ENCODE results near the gene UGT3A2.

UGT3A2 gene

DNA sequence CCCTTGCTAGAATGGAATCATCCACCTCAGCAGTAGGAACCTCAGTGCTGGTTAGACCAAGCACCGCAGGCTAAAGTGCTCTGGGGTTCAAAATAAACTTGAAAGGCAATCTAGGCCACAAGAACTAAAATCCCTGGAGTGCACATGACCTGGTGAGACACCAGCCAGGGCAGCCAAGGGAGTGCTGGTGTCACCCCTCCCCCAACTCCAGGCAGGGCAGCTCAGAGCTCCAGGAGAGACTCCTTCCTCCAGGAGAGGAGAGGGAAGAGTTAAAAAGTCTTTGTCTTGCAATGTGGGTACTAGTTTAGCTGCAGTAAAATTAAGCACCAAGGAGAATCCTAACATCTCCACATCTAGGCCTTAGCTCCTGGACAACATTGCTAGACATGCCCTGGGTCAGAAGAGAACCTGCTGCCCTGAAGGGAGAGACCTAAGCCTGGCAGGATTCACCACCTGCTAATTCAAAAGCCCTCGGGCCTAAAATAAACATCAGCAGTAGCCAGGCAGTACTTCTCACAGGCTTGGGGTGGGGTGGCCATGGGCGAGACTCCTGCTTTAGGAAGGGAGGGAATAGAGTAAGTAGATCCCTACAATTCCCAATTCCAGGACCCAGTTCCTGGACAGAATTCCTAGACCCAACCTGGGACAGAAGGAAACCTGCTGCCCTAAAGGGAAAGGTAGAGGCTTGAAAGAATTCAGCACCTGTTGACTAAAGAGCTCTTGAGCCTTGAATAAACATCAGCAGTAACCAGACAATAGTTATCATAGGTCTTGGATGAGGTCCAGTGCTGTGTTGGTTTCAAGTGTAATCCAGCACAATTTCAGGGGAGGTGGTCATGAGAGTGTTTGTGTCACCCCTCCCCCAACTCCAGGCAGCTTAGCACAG lies 25.8 kb downstream of the UGT3A2 start:
- TF ChIP-seq ZNF560 (tag by site-specific recombination; IDR thresholded peaks at IDR 0.05; ENCODE audit: borderline replicate concordance) (no peak), TRIM28 (IDR thresholded peaks at IDR 0.05; ENCODE audit: borderline replicate concordance, low read length) (no peak), ZNF2 (tag by site-specific recombination; IDR thresholded peaks at IDR 0.05) (no peak), ZNF391 (tag by site-specific recombination; IDR thresholded peaks at IDR 0.05; ENCODE audit: borderline replicate concordance, low read depth) (no peak), FEZF1 (tag by site-specific recombination; IDR thresholded peaks at IDR 0.05) (no peak), ZNF23 (tag by site-specific recombination; IDR thresholded peaks at IDR 0.05; ENCODE audit: borderline replicate concordance) (no peak), ZNF785 (tag by site-specific recombination; IDR thresholded peaks at IDR 0.05) (no peak), ZIC2 (tag by site-specific recombination; IDR thresholded peaks at IDR 0.05) (no peak; the same call in 1 of the 2 replicates), SCRT1 (tag by site-specific recombination; IDR thresholded peaks at IDR 0.05; ENCODE audit: borderline replicate concordance) (0 out of 2 replicates have a peak, but pooled peaks have one; percentile 28), KLF8 (tag by site-specific recombination; IDR thresholded peaks at IDR 0.05) (no peak), SCRT2 (tag by site-specific recombination; IDR thresholded peaks at IDR 0.05) (peak; percentile 91), ZNF610 (tag by site-specific recombination; IDR thresholded peaks at IDR 0.05; ENCODE audit: borderline replicate concordance) (no peak), ZFP69B (tag by site-specific recombination; IDR thresholded peaks at IDR 0.05) (no peak)
- TF ChIP-seq, protein P1, sequence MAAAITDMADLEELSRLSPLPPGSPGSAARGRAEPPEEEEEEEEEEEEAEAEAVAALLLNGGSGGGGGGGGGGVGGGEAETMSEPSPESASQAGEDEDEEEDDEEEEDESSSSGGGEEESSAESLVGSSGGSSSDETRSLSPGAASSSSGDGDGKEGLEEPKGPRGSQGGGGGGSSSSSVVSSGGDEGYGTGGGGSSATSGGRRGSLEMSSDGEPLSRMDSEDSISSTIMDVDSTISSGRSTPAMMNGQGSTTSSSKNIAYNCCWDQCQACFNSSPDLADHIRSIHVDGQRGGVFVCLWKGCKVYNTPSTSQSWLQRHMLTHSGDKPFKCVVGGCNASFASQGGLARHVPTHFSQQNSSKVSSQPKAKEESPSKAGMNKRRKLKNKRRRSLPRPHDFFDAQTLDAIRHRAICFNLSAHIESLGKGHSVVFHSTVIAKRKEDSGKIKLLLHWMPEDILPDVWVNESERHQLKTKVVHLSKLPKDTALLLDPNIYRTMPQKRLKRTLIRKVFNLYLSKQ (tag by site-specific recombination; IDR thresholded peaks at IDR 0.05; ENCODE audit: borderline replicate concordance) = no peak
- TF ChIP-seq, protein P2, sequence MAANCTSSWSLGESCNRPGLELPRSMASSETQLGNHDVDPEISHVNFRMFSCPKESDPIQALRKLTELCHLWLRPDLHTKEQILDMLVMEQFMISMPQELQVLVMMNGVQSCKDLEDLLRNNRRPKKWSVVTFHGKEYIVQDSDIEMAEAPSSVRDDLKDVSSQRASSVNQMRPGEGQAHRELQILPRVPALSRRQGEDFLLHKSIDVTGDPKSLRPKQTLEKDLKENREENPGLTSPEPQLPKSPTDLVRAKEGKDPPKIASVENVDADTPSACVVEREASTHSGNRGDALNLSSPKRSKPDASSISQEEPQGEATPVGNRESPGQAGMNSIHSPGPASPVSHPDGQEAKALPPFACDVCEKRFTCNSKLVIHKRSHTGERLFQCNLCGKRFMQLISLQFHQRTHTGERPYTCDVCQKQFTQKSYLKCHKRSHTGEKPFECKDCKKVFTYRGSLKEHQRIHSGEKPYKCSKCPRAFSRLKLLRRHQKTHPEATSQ (tag by site-specific recombination; IDR thresholded peaks at IDR 0.05) = no peak
- TF ChIP-seq, protein P3, sequence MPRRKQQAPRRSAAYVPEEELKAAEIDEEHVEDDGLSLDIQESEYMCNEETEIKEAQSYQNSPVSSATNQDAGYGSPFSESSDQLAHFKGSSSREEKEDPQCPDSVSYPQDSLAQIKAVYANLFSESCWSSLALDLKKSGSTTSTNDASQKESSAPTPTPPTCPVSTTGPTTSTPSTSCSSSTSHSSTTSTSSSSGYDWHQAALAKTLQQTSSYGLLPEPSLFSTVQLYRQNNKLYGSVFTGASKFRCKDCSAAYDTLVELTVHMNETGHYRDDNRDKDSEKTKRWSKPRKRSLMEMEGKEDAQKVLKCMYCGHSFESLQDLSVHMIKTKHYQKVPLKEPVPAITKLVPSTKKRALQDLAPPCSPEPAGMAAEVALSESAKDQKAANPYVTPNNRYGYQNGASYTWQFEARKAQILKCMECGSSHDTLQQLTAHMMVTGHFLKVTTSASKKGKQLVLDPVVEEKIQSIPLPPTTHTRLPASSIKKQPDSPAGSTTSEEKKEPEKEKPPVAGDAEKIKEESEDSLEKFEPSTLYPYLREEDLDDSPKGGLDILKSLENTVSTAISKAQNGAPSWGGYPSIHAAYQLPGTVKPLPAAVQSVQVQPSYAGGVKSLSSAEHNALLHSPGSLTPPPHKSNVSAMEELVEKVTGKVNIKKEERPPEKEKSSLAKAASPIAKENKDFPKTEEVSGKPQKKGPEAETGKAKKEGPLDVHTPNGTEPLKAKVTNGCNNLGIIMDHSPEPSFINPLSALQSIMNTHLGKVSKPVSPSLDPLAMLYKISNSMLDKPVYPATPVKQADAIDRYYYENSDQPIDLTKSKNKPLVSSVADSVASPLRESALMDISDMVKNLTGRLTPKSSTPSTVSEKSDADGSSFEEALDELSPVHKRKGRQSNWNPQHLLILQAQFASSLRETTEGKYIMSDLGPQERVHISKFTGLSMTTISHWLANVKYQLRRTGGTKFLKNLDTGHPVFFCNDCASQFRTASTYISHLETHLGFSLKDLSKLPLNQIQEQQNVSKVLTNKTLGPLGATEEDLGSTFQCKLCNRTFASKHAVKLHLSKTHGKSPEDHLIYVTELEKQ (tag by site-specific recombination; IDR thresholded peaks at IDR 0.05; ENCODE audit: borderline replicate concordance) = no peak
- TF ChIP-seq, protein P4, sequence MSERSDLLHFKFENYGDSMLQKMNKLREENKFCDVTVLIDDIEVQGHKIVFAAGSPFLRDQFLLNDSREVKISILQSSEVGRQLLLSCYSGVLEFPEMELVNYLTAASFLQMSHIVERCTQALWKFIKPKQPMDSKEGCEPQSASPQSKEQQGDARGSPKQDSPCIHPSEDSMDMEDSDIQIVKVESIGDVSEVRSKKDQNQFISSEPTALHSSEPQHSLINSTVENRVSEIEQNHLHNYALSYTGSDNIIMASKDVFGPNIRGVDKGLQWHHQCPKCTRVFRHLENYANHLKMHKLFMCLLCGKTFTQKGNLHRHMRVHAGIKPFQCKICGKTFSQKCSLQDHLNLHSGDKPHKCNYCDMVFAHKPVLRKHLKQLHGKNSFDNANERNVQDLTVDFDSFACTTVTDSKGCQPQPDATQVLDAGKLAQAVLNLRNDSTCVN (tag by site-specific recombination; optimal IDR thresholded peaks at IDR 0.05) = no peak
- ChIA-PET CTCF (interaction anchor here (0.6 to 2.7 kb wide), 5 partner anchors 109 to 466 kb away, joined by 3 to 20 read pairs (median 4); no protein-coding TSS in a partner anchor), POLR2A (no interaction called here)
- H3K27ac ChIP-seq (ENCODE audit: extremely low read depth, low read depth, low read length) = no peak overlapping the region; the same call in 1 of the 2 replicates
- H3K4me1 ChIP-seq (ENCODE audit: control insufficient read depth, insufficient read depth, low read length) = peaks cover 10% of the 10 kb centered on the region
- H3K4me3 ChIP-seq (ENCODE audit: low read depth, low read length) = no peak overlapping the region
- H3K9me3 ChIP-seq (ENCODE audit: control insufficient read depth, insufficient read depth, low read depth, low read length) = no peaks in the 10 kb centered on the region
- H3K36me3 ChIP-seq (ENCODE audit: control insufficient read depth in 2 of 2, insufficient read depth in 1 of 2, low read length in 2 of 2) = no peaks in the 10 kb centered on the region

All from HEK293 (cell line).